Activated CD8-positive, alpha-beta memory T cell treated with anti-CD3 and anti-CD28 coated beads, Interleukin-2, amount 50 U/mL, for 1 hour (primary cell): ENCODE measurements around the gene IKBKE.

Experiments
- DNase-seq: peaks from one replicate; pipeline ENCODE4 v3.0.0-alpha.2; 2020; ENCODE audit errors: extremely low read depth

IKBKE gene

DNA sequence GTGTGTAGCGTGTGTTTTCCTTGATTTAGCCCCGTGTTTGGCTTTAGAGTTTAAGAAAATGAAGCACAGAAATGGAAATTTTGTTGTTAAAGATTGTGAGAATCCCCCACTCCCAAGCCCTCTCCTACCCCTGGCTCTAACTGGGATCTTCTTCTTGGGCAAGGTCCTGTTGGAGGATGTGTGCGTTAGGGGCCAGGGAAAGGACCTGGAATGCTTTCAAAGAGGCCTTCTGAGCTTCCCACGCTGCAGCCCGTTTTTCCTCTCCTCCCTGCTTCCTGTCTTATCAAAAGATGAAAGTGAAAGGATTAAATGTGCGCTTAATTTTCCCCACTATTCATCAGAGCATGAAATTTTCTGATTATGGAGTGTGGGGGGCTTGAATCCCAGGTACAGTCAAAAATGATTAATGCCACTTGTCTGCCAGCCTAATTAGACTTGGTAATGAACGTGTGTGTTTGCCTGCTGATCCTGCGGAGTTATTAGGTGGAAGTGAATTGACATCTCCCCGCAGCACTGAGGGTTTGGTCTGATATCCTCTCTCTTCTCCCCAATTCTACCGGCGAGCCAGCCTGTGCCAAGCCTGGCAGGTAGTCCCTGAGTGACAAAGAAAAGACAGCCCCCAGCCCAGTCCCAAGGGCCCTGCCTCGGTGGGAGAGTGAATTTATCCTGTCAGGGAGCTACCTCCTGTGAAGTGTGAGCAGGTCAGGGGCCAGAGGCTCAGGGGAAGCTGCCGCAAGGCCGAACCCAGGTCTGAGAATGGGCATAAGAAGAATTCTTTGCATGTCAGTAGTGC lies 42.0 kb downstream of the IKBKE start:
- DNase-seq = no peak

DNA sequence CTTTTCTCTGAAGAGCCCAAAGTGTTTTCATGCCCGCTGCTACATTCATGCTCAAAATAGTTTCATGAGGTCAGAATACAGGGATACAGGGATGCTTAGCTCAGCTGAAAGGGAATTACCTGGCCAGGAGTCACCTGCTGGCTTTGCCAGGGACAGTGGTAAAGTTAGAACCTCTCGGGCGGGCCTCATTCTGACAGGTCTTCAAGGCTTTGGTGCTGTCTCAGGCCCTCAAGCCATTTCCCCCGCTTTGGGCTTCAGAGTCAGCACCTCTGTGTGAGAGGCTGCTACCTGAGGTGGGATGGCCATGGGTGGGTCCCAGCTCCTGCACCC lies 42.5 kb downstream of the IKBKE start:
- no peak for DNase-seq

DNA sequence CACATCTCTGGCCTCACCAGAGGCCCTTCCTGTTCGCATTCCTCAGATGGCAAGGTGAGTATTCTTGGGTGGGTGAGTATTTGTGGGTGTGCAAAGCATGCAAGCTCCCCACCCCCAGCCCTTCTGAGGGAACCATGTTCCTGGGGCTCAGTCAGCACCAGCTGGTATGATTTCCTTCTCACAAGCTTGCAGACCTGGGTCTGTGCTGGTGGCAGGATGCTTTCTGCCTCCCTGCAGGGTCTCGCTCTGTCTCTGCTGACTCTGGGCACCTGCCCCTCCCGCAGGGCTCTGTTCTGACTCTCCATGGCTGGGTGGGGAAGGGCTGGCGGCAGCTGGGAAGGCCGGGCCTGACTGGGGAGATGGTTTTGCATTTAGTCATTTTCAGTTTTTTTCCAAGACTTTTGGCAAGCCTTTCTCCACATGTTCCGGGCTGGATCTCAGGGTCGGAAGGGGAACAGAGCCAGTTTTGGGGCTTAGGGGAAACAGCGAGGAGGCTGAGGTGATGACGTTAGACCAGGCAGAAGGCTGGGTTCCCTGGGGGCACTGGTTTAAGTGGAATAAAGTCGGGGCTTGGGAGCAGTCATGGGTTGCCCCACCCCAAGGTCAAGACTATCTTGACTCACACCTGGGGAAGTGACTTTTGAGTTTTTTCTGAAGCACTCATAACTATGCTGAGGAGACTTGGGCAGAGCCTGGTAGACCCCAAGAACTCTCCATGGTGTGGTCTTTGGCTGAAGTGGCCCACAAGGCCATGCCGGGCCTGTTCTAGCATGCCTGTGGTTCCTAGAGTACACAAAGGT lies 43.2 kb downstream of the IKBKE start:
- DNase-seq = no peak

GRCh38 chr1:206514813-206515387 lies 44.6 kb downstream of the IKBKE start:
- DNase-seq = no peak

GRCh38 chr1:206516728-206516990 lies 46.4 kb downstream of the IKBKE start:
- no peak for DNase-seq

- DNase-seq = no peak
These were observed 47.5 kb downstream of the IKBKE start for GRCh38 chr1:206517784-206518183.

DNA sequence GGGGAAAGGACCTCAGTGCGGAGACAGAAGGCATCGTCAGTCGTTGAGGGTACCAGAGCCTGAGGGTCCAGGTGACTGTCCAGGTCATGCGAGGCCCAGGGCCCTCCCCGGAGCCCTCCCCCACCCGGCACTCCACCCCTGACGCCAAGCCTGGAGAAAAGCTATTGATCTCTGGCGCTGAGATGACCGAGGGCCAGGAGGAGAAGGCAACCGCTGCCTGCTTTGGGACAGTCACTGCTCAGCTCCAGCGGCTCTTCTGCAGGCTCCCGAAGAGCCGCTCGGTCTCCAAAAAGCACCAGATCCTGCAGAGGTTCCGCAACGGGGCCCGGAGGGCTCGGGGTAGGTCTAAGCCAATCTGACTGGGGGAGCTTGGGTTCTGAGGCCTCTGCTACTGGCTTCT lies 47.9 kb downstream of the IKBKE start:
- no peak for DNase-seq

- DNase-seq = no peak
These were observed 48.5 kb downstream of the IKBKE start for GRCh38 chr1:206518743-206519142.

DNA sequence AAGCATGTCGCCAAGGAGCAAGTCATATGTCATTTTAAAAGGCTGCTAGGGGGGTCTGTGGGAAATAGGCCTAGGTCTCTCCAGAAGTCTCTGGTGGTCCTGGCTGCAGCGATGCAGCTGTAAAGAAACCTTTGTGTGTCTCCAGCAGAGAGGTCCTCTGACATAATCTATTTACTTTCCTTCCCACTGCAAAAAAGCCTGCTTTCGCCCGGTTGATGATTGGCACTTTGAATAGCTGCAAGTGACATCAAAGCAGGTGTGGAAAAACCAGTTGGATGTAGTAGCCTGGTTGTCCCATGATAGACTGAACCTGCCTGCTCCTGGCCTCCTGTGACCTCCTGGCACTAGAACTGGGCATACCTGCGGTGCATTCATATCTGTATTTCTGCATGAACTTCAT lies 50.9 kb downstream of the IKBKE start:
- DNase-seq = no peak

DNA sequence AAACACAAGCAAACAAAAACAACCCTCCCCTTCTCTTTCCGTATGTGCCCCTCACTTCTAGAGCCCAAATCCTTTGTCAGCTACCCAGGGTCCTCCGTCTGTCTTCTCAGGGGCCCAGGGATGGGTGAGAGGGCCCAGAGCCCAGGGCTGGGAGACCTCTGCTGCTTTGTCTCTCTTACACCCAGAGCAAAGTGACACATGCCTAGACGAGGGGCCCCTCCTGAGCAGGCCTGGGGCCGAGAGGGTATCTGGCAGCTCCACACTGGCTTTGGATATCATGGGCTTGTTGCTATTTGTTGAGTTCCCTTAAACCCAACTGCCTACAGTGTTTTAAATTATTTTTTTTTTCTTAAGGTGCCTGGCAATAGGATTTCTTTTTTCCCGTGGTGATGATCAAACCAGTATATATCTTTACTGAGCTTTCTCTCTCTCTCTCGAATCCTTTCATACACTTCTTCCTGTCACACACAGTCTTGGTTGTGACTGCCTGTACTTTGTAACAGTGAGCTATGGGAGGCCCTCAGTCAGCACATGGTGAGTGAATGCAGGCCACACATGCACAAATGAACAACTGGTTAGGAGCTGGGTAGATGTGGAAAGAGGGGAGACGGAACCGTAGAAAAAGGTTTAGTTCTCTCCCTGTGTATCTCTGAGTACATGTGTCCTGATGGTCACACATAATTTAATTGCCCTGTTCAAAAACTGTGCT lies 51.6 kb downstream of the IKBKE start:
- DNase-seq = no peak

DNA sequence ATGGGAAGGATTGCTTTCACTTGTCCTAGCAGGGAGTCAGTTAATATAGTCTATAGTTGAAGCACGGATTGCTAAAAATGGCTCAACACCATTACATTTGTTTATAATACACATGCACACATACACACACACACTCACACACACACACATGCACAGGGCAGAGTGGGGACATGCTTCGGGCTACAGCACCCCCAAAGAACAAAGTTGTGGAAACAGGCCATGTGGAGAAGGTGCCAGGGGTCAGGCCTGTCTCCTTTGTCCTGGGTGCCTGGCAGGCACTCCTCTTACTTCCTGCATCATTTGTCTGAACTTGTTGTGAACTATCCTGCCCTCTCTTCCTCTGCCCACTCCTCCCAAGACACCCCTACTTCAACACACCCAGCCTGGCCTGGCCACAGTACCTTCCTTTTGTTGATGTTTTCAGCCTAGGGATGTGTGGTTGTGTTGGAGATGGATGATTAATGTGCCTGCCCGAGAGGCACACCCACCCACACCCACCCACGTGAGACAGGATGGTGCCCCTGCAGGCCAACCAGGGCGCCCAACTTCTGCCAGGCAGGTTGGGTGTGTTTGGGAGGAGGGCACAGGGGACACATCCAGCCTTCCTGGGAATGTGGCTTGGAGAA lies 54.6 kb downstream of the IKBKE start:
- no peak for DNase-seq

DNA sequence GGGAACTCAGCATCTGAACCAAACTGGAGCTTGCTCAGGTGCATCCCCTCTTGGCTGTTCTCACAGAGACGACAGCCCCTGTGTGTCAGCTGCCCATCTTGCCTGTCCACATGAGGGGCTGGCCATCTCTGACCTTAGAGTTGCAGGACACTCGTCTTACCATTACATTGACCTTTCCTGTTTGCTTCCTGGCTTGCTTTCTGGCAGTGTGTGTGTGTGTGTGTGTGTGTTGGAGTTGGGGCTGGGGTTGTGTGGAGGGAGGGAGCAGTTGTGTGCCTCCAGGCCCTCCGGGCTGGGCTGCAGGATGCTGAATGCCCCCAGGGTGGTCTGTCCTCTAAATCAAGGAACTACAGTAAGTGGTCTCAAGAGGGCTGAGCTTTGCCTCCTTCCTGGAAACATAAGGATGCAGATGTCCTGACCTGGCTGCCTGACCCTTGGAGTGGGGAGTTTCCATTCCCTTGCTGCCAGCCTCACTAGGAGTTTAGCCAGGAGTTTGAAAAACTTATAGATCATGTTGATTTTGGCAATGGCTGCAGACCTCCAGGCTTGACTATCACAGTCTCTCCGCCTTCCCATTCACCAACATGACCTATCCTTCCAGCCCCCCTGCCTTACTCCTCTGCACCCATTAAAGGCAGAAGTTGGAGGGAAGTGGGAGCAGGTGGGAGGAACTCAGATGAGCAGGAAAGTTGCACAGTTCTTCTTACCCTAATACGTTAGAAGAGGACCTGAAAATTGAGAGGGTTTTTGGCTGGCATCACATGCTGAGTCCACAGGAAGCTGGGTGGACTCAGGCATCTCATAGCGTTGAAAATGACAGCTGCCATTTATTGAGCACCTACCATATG lies 56.0 kb downstream of the IKBKE start:
- no peak for DNase-seq

DNA sequence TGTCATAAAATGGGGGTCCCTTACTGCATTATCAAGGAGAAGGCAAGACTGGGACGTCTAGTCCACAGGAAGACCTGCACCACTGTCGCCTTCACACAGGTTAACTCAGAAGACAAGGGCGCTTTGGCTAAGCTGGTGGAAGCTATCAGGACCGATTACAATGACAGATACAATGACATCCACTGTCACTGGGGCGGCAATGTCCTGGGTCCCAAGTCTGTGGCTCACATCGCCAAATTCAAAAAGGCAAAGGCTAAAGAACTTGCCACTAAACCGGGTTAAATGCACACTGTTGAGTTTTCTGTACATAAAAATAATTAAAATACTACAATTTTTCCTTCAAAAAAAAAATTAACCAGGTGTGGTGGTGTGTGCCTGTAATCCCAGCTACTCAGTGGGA lies 59.1 kb downstream of the IKBKE start:
- DNase-seq = no peak

DNA sequence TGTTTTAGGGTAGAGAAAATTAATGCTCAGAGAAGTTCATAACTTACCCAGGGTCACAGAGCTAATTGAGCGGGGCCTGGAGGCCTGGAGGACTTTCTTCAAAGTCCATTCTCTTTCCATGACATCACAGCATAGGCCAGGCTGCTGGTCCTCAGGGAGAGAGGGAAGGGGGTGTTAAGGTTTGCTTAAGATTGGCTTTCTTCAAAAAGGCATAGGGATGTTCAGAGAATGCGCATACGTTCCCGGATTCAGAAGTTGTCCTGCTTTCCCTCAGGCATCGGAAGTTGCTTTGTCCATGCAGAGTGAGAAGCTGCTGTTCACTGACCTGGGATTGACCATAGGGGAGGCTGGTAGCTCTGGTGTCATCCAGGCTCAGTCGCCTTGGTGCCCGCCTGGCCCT lies 62.1 kb downstream of the IKBKE start:
- no peak for DNase-seq

DNA sequence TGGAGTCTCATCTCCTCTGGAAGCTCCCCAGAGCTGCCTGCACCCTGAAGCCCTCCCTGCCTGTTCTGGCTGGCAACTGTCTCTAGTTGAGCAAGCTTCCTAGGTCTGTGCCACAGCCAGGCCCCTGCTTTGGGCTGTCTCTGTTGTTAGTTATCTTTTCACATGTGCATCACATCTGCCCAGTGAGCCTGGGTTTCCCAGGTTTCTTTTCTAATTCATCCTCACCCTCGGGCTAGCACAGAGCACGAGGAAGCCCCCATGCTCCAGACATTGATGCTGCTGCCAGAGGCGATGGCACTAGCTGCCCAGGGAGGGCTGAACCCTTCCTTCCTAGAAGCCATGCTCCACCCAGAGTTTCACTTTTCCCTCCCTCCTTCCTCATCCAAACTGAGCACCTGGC lies 64.3 kb downstream of the IKBKE start:
- DNase-seq = no peak

DNA sequence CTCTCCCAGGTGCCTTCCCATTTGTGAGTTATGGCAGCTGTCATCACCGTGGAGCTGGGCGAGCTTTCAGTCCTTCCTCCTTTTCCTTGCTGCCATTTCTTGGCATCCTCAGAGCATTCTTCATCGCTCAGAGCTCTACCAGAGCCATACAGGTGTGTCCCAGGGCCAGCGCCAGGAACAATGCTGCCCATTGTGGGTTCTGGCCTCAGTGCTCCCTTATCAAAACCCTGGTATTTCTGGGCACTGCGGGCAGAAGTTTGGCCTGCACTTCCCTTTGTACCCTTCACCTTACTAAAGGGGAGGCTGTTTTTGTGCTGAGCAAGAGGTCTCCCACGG lies 65.5 kb downstream of the IKBKE start:
- DNase-seq = no peak

DNA sequence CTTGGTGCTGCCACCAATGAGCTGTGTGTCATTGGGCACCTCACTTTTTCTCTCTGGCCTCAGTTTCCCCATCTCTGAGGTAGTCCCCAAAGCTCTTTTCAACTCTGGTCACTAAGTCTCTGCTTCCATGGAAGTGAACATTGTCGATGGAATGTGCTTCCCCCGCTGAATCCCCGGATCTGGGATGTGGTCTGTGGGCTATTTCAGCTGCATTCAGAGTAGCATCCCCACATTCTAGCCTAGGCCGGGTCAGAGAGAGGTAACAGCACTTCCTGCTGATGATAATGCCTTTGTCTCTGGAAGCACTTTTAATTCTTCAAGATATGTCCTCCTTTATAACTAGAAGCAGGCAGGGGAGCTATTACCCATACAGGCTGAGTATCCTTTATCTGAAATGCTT lies 66.9 kb downstream of the IKBKE start:
- no peak for DNase-seq

GRCh38 chr1:206538086-206538770 lies 68.0 kb downstream of the IKBKE start:
- DNase-seq = no peak

DNA sequence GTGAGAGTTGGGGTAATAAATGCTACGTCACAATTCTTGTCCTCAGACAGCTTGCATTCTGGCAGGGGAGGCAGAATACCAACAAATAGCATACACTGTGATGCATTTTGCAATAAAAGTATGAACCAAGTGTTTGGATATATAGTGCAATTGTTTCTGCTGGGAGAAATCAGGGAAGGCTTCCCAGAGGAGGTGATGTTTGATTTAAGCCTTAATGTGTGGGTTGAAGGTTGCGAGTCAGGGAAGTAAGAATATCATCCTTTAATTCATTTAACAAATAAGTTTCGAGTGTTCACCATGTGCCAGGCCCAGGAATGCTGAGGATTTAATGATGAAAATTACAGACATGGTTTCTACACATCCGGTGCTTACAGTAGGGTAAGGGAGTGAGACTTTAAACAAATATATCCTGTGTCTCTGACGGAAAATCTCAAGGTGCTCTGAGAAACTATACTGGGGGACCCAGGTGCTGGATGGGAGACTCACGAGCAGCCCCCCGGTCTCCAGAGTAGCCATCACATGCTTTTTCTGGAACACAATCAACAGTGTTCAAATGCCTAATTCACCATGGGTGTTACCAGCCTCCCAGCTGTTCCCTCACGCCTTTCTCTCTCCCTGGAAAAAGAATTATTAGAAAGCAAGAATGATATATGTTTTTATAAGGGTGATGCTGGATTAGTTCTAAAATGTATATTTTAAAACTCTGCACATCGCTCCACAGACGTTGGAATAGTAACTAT lies 68.8 kb downstream of the IKBKE start:
- DNase-seq = no peak
